H7 (cell line): ENCODE measurements around the gene ERGIC2. TPM values are rescaled to one million over a fixed set of nuclear protein-coding genes. Genes with fewer than 3 reads are reported as not detected.
"Not testable (repeated sequence)": the region's sequence is repeated elsewhere in the genome, so short reads cannot be mapped to it uniquely, and the experiment has no call there.

Source experiments
- DNase-seq: peaks from one replicate; pipeline ENCODE4 v3.0.0; 2012
- H3K27me3 ChIP-seq: 2 replicates; pipeline ENCODE4 v1.6.0; 2011; ENCODE audit warnings: mild to moderate bottlenecking, low read length; ENCODE audit not compliant: control insufficient read depth, insufficient read depth
- H3K36me3 ChIP-seq: replicated peaks from 2 replicates; pipeline ENCODE4 v1.5.1; 2011; ENCODE audit warnings: low read length; ENCODE audit not compliant: control insufficient read depth, insufficient read depth
- H3K4me3 ChIP-seq: 2 replicates; pipeline ENCODE4 v1.5.1; 2011; ENCODE audit warnings: low read depth, mild to moderate bottlenecking, control low read depth, low read length, moderate library complexity; ENCODE audit not compliant: insufficient read depth
- total RNA-seq: library from RNA; depleted of rRNA; stranded (reverse); fragments of >200 nt; shearing (Covaris generic); gene quantifications from 2 replicates; pipeline ENCODE4 v1.2.3, GENCODE V29; 2014

Gene ERGIC2
- total RNA-seq, 1 experiment from 2014 or later = 70.8 TPM

GRCh38 chr12:29396774-29397173, 15.8 kb upstream of the ERGIC2 start:
- no peak overlapping the region for H3K4me3 ChIP-seq
- no peaks in the 10 kb centered on the region for H3K36me3 ChIP-seq
- no peaks in the 10 kb centered on the region for H3K27me3 ChIP-seq
- DNase-seq = no peak

- no peak for DNase-seq
- Histone ChIP-seq H3K27me3 (no peaks in the 10 kb centered on the region), H3K36me3 (no peaks in the 10 kb centered on the region), H3K4me3 (no peak overlapping the region)
Measured at GRCh38 chr12:29395356-29395755, 14.4 kb upstream of the ERGIC2 start.

- H3K36me3 ChIP-seq, DNase-seq, H3K4me3 ChIP-seq, H3K27me3 ChIP-seq: not testable (repeated sequence)
Measured at GRCh38 chr12:29390419-29390818, 9.4 kb upstream of the ERGIC2 start.

GRCh38 chr12:29389295-29389919, 8.4 kb upstream of the ERGIC2 start:
- peak; percentile 23 for DNase-seq
- Histone ChIP-seq H3K4me3 (no peak overlapping the region), H3K36me3 (no peaks in the 10 kb centered on the region), H3K27me3 (no peaks in the 10 kb centered on the region)

GRCh38 chr12:29386084-29386680, 5.2 kb upstream of the ERGIC2 start:
- DNase-seq, H3K36me3 ChIP-seq, H3K4me3 ChIP-seq, H3K27me3 ChIP-seq: not testable (repeated sequence)

GRCh38 chr12:29385194-29385593, 4.2 kb upstream of the ERGIC2 start:
- DNase-seq, H3K27me3 ChIP-seq, H3K4me3 ChIP-seq, H3K36me3 ChIP-seq: not testable (repeated sequence)

- DNase-seq = no peak
- H3K27me3 ChIP-seq = no peaks in the 10 kb centered on the region
- no peak overlapping the region for H3K4me3 ChIP-seq
- no peaks in the 10 kb centered on the region for H3K36me3 ChIP-seq
Measured at GRCh38 chr12:29382251-29382650, 1.3 kb upstream of the ERGIC2 start.

GRCh38 chr12:29376118-29376517, 4.9 kb downstream of the ERGIC2 start:
- H3K4me3 ChIP-seq = no peak overlapping the region
- no peaks in the 10 kb centered on the region for H3K27me3 ChIP-seq
- DNase-seq = no peak
- H3K36me3 ChIP-seq = no peaks in the 10 kb centered on the region; the same call in 1 of the 2 replicates

- DNase-seq = no peak
- Histone ChIP-seq H3K36me3 (no peaks in the 10 kb centered on the region; the same call in 1 of the 2 replicates), H3K27me3 (no peaks in the 10 kb centered on the region), H3K4me3 (no peak overlapping the region)
Measured at GRCh38 chr12:29374913-29375312, 6.1 kb downstream of the ERGIC2 start.

- Histone ChIP-seq H3K36me3 (no peaks in the 10 kb centered on the region; the same call in none of the 2 replicates), H3K27me3 (no peaks in the 10 kb centered on the region), H3K4me3 (no peak overlapping the region)
- DNase-seq = no peak
Measured at GRCh38 chr12:29374012-29374411, 7.0 kb downstream of the ERGIC2 start.

- no peak for DNase-seq
- no peaks in the 10 kb centered on the region for H3K27me3 ChIP-seq
- peaks cover 3% of the 10 kb centered on the region; the same call in 1 of the 2 replicates for H3K36me3 ChIP-seq
- no peak overlapping the region for H3K4me3 ChIP-seq
Measured at GRCh38 chr12:29365091-29365490, 15.9 kb downstream of the ERGIC2 start.

GRCh38 chr12:29354954-29355353, 26.0 kb downstream of the ERGIC2 start:
- Histone ChIP-seq H3K36me3 (no peaks in the 10 kb centered on the region), H3K4me3 (no peak overlapping the region), H3K27me3 (no peaks in the 10 kb centered on the region)
- no peak for DNase-seq

- no peak for DNase-seq
- Histone ChIP-seq H3K4me3 (no peak overlapping the region), H3K36me3 (no peaks in the 10 kb centered on the region; the same call in 1 of the 2 replicates), H3K27me3 (no peaks in the 10 kb centered on the region)
Measured at GRCh38 chr12:29350080-29350479, 30.9 kb downstream of the ERGIC2 start.

- DNase-seq = no peak
- Histone ChIP-seq H3K4me3 (no peak overlapping the region), H3K36me3 (peaks cover 1% of the 10 kb centered on the region; the same call in 1 of the 2 replicates), H3K27me3 (no peaks in the 10 kb centered on the region)
Measured at GRCh38 chr12:29346769-29347421, 34.1 kb downstream of the ERGIC2 start.
